GM19452 (cell line): ENCODE measurements around the gene ANKRD11.
"Not testable (repeated sequence)": the region's sequence is repeated elsewhere in the genome, so short reads cannot be mapped to it uniquely, and the experiment has no call there.

Experiments used
- ATAC-seq: cut with Tn5 transposase; IDR thresholded peaks from one replicate; pipeline ENCODE4 v1.9.1; 2021; ENCODE audit not compliant: unreplicated experiment

ANKRD11 gene

DNA sequence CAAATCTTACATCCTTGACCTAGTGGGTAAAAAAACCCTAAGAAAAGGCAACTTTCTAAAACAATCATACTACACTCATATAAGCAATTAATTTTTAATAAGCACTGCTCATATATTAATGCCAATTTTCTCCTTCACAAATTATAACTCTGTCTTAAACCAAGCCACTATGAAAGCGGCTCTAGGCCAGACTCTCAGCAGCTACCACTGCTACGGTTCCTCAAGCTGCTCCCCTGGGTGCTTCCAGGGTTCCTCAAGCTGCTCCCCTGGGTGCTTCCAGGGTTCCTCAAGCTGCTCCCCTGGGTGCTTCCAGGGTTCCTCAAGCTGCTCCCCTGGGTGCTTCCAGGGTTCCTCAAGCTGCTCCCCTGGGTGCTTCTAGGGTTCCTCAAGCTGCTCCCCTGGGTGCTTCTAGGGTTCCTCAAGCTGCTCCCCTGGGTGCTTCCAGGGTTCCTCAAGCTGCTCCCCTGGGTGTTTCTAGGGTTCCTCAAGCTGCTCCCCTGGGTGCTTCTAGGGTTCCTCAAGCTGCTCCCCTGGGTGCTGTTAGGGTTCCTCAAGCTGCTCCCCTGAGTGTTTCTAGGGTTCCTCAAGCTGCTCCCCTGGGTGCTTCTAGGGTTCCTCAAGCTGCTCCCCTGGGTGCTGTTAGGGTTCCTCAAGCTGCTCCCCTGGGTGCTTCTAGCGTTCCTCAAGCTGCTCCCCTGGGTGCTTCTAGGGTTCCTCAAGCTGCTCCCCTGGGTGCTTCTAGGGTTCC lies 35.8 kb downstream of the ANKRD11 start:
- ATAC-seq = not testable (repeated sequence)

DNA sequence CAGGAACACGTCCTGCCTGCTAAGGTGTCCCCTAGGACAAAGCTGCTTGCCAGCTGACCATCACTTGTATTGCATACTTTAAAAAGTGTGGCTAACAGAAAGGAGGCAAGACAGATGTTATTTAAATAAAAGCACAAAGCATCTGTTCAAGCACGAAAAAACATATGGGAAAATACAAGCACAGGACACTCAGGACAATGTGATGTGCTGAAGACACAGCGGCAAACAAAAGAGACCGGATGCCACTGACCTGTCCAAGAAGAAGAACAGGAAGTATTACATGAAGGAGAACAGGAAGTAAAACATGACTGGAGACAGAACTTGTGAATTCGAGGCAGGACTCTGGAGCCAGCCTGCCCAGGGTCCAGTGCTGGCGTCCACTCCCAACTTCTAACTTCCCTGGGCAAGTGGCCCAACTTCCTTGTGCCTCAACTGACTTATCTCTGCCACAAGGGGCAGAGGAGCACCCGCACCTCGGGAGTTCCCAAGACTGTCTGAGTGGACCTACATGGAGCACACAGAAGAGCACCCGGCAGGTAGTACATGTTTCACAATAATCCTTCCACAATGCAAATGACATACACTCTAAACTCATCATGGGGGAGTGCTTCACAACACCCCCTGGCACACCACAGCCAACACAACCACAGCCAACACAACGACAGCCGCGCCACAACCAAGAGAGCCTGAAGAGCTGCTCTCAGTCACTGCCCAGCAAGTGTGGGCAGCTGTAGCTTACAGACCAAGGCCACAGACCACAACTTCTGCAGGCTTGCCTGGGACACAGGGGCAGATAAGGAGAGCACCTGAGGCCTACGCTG lies 36.6 kb downstream of the ANKRD11 start:
- no peak for ATAC-seq

DNA sequence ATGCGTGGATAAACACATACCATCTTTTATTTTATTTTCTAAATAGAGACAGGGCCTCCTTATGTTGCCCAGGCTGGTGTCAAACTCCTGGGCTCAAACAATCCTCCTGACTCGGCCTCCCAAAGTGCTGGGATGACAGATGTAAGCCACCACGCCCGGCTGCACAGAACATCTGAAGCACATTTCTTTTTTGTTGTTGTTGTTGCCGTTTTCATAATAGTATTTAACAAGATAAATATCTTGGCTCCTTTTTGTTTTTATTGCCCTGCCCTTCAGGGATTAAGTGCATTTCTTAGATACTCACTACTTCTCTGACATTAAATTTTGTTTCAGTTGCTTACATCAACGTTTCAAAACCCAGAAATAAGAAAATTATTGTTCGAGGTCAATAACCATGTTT lies 37.4 kb downstream of the ANKRD11 start:
- ATAC-seq = no peak

DNA sequence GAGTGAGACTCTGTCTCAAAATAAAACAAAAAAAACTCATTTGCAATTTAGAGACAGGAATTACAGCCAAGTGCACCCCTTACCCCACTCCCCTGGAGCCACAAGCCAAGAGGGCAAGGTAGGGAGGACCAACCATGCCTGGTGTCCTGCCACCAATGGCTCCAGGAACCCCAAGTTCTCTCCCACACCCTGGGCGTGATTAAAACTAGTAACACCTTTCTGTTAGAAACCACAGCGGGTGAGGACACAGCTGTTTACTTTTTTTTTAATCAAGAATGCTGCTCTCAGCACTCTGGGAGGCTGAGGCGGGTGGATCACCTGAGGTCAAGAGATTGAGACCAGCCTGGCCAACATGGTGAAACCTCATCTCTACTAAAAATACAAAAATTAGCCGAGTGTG lies 38.1 kb downstream of the ANKRD11 start:
- ATAC-seq = no peak

DNA sequence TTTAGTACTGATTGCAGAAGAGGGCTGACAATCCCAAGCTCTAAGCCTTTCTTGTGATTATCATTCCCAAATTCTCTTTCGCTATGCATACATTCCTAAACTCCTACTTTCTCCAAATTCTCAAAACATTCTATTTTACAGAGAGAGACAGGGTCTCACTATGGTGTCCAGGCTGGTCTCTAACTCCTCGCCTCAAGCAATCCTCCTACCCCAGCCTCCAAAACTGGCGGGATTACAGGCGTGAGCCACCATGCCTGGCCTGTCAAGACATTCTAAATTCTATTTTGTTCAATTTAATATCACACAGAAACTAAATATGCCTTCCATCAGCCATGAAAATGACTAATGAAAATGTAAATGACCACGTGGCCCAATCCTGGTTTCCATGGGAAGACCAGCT lies 39.8 kb downstream of the ANKRD11 start:
- ATAC-seq = no peak

DNA sequence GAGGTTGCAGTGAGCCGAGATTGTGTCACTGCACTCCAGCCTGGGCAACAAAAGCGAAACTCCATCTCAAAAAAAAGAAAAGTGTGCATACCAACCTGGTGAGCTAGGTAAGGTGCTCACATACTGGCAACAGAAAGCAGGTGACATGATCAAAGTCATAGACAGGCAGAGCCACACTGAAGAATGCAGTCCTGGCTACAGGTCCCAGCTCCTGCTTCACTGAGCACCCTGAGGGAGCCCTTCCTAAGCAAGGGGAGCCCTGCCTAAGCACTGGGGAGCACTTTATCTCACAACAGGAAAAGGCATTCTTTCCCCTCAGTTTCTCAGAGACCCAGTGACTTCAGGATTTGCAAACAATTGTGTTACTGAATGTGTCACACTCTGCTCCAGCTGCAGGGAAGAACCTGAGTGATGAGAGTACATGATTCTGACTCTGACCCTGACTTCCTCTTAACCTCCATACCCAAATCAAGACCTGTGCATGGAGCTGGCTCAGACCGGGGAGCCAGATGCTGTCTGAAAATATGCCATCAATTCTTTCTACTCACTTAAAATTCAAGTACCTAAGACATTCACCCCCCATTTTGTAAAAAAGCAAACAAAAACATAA lies 40.5 kb downstream of the ANKRD11 start:
- no peak for ATAC-seq

DNA sequence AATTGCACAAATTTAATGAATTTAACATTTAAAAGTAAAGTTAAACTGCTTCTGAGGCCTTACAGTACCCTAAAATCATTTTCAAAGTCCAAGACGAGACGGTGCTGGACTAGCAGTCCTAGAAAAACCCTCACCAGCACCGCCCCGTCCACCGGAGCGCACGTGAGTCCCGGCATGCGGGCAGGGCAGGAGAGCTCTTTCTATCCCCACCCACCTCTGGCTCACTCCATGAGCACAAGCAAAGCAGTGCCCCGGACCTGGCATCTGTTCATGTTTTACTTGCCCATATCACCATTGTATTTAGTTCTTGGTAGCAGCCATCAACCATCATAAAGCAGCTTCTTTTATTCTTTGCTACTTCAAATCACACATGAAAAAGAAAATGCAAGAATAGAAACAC lies 41.7 kb downstream of the ANKRD11 start:
- no peak for ATAC-seq

DNA sequence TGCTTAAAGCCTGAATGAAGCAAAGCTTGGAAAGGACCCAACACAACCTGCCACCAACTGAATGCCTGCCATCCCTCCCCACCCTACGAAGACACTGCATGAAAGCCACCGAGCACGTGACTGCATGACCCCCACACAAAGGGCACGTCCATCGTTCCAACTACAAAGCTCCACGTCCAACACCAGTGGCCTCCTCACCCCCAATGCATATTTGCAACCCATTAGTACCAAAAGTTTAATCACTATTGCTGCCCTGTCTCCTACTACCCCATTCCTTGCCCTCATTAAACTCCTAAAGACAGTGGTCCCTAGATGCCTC lies 43.4 kb downstream of the ANKRD11 start:
- ATAC-seq = no peak

DNA sequence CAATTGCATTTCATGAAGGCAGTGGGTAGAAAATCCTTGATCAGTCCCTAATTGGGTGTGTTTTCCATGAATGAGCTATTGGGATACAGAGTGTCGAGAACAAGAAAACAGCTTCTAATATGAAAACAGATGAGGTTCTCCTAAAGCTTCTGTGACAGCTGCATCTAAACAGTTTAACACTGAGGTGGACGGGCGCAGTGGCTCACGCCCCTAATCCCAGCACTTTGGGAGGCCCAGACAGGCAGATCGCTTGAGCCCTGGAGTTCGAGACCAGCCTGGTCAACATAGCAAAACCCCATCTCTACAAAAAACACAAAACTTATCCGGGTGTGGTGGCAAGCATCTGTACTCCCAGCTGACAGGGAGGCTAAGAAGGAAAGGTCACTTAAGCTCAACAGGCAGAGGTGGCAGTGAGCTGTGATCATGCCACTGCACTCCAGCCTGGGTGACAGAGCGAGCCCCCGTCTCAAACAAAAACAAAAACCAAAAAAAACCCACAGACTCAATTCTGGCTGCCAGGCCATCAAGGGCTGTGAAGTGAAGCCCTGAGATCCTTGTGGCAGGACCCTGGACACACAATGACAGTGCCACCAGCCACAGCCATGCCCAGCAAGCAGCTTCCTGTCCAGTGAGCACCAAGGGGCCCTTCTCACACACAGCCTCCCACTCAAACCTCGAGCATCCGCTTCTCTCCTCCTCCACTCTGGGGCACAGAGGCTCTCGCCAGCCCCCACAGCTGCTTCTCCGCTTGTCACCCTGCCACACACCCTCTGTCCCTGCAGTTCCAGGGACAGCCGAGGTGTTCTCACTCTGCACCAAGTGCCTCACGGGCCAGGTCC lies 44.0 kb downstream of the ANKRD11 start:
- ATAC-seq = no peak

DNA sequence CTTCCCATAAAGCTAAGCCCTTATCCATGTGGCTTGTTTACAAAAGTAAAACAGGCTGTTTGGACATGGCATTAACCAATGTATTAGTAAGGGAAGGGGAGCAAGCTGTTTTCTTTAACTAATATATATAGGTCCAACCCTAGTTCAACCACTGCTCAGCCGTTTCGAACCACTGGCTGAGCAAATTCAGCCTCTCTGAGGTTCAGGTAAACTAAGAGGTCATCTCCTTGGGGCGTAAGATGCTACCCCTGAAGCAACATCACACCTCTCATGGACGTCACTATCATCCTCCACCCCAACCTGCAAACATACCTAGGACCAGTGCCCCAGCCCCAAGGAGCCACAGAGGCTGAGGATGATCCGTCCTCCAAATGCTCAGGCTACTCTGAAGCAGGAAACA lies 45.2 kb downstream of the ANKRD11 start:
- ATAC-seq = no peak

DNA sequence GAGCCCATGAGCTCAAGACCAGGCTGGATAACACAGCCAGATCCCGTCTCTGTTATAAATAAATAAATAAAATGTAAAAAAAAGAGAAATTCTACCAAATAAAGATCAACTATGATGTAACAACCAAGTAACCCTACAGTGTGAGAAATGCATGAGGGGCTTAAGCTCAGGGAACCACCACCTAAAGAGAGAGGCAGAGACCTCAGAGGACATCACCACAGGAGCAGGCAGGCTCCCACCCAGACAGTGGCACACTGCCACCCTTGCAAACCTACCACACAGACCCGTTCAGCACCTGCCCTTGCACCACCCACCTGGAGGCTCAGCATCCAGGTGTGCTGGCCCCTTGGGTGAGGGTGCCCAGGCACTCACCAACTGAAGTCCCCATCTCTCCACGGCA lies 45.6 kb downstream of the ANKRD11 start:
- no peak for ATAC-seq

DNA sequence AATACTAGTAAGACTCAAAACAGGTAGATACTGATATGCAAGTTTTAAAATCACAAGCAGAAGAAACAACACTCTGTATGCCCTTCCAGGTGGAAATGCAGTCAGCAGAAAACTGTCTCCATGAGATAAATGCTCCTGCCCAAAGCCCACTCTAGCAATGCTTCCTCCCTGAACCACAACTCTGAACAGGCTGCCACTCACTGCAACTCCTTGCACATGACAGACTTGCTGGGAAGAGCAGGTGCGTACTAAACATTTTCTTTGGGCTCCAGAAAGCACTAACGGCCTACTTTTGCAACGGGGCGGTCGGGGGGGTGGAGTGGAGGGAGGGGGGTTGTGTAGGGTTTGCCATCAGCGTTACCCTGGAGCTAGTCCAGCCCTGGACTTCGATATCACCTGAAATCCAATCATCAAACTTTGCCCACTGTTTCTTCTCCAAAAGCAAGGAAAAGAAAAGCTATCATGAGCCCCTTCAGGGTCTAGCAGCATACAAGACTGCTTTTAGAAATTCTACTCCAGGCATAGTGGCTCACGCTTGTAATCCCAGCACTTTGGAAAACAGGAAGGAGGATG lies 46.1 kb downstream of the ANKRD11 start:
- no peak for ATAC-seq

DNA sequence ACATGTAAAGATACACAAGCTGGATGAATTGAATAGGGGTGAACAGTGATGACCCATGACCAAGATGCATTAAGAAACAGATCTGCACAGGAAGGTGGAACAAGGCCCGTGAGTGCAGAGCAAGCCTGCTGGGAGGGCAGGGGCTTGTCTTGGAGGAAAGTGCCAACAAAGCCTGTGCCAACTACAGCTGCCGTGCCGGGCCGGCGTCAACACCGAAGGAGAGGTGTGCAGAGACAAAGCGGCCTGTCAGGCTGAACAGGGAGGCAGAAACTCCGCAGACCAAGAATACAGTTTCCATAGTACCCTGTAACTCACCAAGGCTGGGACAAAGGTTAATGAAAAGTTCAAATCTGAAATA lies 46.7 kb downstream of the ANKRD11 start:
- ATAC-seq = no peak

DNA sequence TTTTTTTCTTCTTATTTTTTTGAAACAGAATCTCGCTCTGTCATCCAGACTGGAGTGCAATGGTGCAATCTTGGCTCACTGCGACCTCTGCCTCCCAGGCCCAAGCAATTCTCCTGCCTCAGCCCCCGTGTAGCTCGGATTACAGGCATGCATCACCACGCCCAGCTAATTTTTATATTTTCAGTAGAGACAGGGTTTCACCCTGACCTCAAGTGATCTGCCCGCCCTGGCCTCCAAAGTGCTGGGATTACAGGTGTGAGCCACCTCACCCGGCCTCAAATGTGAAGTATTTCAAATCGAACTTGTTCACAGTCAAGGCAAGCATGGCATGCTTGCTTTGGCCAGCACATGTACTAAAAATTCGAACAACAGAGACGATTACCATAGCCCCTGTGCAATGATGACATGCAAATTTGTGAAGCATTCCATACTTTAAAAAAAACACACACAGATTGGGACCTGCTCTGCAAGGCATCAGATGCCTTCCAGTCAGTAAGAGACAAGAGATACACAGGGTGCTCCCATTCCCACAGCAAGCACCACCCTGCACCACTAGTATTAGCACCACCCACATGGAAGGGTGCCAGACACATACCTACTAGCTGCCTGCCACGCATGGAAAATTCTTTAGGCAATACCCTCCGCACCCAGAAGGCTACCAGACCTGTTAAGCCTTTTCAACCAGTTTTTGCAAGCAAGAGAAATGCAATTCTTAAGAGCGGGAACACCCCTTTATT lies 47.2 kb downstream of the ANKRD11 start:
- no peak for ATAC-seq

DNA sequence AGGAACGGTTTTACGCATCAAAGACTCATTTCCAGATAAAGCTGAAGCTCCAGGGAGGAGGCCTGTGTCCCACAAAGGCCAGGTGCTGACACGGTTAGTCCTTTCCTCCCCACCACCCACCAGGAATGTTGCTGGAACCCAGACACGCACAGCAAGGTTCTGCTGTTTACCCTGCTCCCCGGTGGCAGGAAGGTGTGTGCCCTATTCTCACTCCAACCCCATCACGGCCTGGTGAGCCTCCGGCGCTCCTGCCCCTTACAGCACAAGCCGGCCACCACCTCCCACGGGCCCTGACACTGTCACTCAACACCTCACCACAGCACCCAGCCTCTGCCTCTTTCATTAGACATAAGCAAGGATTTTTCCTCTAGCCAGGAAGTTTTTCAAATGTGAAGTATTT lies 47.8 kb downstream of the ANKRD11 start:
- no peak for ATAC-seq

DNA sequence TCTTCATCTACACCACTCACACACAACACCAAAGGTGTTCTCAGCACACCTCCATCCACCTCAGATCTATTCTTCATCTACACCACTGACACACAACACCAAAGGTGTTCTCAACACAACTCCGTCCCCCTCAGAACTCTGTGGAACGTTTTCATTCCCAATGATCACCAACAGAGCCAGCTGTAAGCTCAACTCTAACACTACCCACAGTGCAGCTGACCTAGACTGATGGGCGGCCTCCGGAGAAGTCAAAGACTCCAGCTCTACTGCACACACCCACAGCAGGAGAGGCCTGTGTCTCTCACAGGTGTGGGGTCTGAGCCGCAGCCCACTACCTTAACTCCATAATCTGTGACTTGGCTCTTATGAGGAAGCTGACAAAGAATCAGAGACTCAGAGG lies 50.7 kb downstream of the ANKRD11 start:
- ATAC-seq = no peak

DNA sequence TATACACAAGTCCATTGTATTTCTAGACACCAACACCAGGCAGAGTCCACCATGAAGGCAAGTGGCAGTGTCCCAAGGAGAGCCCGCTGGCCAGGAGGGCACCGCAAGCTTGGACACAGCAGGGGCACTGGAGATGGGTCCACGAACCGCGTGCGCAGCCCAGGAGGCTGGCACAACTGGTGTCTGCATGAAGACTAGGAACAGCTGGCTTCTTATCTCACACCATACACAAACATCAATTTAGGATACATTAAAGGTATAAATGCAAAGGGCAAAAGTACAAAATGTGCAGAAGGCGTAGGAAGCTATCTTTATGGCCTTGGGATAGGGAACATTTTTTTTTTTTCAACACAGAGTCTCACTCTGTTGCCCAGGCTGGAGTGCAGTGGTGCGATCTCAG lies 52.4 kb downstream of the ANKRD11 start:
- no peak for ATAC-seq

DNA sequence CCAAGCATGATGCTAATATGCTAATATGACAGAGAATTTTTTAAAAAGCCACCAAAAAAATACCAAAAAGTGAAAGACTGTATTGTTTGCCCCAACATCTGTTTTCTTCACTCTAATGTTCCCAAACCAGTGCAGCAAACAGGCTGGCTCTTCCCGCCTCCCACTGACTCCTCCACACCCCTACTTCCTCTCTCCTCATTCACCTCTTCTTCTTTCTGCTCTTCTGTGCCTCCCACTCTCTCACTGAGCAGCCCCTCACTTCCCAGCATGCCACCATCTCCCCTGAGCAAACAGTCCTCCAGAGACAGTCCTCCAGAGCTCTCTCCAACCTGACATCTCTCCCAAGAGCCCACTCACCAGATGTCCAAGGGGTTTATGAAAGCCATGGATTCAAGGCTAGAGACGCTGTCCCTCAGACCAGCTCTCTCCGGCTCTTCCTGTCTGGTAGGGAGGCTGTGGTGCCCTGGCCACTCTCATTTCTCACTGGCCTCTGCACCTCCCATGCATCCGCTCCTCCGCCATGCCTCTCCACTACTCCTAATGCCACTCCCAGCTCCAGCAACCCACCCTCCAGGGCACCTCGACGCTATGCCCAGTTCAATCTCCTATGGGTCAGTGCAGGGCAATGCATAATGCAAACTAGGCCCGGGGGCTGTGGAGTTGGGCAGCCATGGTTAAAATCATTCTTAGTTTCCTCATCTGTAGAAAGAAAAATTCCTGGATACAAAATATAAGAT lies 52.9 kb downstream of the ANKRD11 start:
- no peak for ATAC-seq

DNA sequence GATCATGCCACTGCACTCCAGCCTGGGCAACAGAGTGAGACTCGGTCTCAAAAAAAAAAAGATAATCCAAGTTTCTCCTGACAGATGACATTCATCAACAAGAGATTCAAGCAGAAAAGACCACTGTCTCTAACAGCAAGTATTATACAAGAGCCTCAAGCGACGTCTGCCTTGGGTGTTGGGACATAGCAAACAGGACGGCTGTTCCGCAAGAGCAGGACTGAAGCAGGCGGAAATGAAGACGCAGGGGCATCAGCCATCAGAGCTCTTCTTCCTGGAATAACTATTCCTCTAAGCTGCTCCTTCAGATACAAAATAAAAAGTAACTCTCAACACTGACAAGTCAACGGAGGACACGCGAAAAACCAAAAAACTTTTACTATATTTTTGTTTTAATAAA lies 54.0 kb downstream of the ANKRD11 start:
- no peak for ATAC-seq

DNA sequence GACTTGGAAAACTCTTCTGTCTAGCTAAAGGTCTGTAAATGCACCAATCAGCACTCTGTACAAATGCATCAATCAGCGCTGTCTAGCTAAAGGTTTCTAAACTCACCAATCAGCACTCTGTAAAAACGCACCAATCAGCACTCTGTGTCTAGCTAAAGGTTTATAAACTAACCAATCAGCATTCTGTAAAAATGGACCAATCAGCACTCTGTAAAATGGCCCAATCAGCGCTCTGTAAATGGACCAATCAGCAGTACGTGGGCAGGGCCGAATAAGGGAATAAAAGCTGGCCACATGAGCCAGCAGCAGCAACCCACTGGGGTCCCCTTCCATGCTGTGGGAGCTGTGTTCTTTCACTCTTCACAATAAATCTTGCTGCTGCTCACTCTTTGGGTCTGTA lies 55.3 kb downstream of the ANKRD11 start:
- not testable (repeated sequence) for ATAC-seq
